HG03159 (cell line): ENCODE data around the gene RSPO4.

Experiments
- ATAC-seq: cut with Tn5 transposase; IDR thresholded peaks from one replicate; pipeline ENCODE4 v1.9.1; 2021; ENCODE audit warnings: mild to moderate bottlenecking, moderate library complexity; ENCODE audit not compliant: unreplicated experiment

RSPO4 gene

DNA sequence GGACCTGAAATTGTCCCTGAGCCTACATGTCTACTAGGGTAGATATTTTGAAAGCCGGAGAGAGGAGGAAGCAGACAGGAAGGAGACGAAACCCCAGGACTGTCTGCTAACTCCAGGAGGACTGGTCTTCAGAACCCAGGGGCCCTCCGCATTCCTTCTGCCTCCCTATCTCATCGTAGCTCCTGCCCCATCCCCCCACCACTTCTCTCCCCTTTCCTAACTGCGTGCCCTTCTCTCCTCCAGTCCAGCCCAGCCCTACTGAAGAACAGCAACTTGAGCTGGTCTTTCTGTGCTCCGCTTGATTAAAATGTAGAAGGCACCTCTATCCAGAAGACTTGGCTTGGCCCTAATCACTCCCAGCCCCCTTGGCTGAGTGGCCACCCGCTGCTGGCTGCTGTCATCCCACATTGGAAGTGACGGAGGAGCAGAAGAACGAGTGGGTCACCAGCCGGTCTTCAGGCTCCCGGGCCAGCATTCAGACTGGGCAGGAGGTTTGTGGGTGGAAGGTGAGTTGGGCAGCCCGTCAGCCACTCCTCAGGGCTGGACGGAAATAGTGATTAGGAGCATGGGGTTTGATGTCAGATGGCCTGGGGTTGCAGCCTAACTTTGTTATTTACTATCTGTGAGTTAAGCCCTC lies 57.2 kb downstream of the RSPO4 start:
- ATAC-seq: no peak

DNA sequence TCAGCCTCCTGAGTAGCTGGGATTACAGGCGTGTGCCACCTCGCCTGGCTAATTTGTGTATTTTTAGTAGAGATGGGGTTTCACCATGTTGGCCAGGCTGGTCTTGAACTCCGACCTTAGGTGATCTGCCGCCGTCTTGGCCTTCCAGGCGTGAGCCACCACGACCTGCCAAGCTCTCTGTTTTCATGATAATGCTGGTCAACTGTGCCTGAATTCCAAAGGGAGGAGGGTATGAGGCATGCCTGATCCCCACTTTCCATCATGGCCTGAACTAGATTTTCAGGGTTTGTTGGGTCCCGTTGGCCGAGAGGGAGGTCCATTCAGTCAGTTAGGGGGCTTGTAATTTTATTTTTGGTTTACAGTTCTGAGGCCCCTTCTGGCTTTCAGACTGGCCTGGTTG lies 58.0 kb downstream of the RSPO4 start:
- no peak for ATAC-seq

DNA sequence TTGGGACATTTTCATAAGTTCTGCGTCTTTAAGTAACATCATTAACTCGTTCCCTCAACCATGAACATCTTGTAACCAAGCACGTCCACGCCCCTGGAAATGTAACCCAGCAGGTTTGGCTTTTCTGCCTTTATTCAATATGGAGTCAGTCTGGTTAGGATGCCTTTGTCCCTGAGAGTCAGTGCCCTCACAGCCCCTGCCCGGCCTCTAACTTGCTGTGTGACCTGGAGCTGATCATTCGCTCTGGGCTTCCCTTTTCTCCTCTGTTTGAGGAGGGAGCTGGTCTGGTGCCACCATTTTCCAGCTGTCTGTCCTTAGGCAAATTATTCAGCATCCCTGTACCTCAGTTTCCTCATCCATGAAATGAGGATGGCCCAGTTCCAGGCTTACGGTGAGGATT lies 59.5 kb downstream of the RSPO4 start:
- ATAC-seq: no peak

DNA sequence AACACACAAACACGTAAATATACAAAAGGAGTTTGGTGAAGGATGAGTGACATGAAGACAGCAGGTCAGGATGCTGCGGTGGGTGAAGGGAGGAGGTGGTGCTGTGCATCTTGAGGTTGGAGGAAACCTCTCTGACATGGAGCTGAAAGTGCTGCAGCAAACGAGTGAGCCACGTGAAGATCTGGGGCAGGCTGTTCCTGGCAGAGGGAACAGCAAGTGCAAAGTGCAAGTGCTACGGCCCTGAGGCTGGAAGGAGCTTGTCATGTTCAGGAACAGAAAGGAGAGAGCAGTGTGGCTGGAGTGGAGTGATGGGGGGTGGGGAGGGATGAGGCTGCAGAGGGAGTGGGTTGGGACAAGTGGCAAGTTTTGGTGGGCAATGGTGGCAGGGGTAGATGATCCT lies 61.2 kb downstream of the RSPO4 start:
- ATAC-seq: no peak

DNA sequence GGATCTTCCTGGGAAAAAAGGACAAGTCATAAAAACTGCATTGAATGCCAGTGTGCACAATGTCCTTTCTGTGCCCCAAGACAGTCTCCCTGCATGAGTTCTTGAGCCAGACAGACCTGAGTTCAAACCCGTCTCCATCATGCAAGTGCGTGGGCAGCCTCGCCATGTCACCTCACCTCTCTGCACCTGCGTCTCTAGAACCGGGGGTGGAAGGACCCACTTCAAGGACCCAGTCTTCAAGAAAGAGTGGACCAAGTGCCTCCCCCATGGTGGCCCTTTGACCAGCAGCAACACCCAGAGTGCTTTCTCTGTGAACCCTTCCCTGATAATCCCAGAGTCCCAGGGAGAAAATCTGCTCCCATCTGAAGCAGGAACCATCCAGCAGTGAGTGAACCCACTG lies 62.5 kb downstream of the RSPO4 start:
- ATAC-seq: no peak

DNA sequence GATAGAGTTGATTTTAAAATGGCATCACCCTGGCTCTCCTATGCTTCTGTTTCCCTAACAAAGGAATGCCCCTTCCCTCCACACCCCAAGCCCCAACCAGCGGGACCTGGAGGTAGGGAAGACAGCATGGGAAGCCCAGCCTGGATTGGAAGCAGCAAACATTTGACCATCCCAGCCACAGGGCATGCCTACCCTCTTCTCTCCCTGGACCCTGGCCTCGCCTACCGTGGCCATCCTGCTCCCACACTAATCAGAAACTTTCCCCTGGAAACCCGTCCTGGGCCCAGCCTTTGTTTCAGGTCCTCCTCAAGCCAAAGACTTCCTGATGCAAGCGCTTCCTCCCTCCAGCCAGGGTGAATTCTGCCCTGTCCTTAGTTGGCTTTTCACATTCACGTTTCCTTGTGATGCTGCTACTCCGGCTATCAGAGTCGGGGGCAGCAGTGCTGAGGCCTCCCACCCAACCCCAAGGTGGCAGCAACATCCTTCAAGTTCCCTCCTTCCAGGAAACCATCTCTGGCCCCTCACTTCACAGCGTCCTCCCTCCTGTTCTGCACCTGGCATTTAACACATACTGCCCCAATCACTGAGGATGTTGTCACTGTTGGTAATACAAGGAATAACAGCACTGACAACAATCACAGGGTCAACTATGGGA lies 67.8 kb downstream of the RSPO4 start:
- no peak for ATAC-seq

DNA sequence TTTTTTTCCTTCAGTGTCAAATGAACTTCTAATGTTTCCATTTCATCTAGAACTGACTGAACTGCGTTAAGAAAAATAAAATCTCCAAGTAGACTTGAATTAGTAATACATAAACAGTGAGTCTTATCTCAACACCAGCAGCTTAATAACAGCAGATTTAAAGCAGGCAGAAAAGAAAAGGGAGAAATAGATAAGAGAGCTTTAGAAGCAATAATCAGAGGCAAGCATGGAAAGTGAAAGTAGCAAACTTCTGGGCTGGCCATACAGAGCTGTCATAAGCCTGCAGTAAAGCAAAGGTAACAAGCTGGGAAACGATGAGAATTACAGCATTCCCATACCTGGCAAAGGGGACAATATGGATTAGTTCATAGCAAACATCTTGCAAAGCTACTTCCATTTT lies 69.1 kb downstream of the RSPO4 start:
- ATAC-seq: no peak

DNA sequence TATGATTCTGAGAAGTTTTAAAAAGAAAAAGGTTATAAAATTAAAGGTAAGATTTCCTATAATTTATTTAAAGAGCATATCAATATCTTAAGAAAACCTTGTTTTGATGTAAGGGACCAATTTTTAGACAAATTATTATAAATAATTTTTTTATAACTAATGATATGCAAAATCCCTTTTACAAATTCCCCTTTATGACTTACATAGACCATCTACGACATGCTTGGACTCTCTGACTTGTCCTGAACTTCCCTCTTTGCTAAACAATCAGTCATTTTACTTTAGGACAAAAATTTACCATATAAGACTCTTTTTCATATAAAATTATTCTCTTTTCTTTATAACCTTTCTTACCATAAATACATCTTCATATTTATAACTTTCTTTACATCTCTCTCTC lies 70.7 kb downstream of the RSPO4 start:
- ATAC-seq: no peak

DNA sequence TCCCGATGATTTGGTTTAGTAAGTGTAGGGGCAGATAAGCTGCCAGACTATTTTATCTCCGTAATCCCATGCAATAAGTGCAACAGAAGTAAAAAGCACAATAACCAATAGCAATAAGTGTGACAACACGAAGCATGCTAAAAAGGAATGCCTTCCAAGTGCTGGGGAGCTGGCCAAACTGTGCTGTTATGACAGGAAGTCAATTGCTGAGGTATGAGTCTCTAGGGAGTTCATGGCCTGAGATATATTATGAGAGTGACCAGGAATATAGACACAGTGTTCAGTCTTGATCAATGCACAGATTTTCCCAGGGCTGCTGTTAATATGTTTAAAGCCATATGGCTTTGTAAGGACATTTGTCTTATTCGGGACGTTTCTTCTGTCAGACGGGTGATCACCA lies 75.4 kb downstream of the RSPO4 start:
- no peak for ATAC-seq

DNA sequence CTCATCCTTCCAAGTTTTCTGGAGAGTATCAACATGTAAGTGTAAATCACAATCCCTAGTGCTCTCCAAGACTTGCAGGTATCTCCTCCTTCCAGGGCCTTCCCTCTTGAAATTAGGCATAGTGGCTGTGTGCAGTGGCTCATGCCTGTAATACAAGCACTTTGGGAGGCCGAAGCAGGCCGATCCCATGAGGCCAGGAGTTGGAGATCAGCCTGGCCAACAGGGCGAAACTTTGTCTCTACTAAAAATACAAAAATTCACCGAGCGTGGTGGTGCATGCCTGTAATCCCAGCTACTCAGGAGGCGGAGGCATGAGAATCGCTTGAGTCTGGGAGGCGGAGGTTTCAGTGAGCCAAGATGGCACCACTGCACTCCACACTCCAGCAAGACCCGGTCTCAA lies 76.6 kb downstream of the RSPO4 start:
- ATAC-seq: no peak

DNA sequence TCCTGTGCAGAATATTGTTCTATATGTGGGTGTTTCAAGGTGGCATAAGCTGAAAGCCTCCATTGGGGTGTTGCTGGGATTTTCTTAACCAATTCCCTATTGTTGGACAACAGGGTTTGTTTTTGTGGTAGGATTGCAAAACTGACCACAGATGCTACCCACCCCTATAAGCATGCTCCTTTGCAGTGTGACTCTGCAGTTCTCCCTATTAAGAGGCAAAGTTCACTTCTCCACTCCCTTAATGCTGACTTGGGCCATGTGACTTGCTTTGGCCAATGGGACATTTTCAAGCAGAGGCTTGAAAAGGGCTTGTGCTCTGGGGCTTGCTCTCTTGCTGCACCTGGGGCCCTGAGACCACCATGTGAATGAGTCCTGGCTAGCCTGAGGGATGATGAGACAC lies 77.5 kb downstream of the RSPO4 start:
- no peak for ATAC-seq

DNA sequence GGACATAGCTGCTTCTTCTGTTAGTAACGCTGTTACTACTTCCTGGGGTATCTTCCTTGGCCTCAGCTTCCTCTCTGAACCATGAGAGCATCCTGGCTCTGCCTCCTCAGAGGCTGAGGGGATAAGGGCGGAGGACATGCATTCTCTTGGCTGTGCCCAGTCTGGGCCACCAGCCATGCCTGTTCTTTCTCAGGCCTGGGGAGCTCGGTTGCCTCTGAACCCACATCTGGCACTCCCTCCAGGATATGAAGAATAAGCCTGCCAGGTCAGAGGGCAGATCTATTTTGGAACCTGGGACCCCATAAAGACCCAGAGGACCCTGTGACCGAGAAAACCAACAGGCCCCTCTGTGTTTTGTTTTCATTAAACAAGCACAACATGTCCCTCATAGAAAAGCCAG lies 79.3 kb downstream of the RSPO4 start:
- no peak for ATAC-seq

DNA sequence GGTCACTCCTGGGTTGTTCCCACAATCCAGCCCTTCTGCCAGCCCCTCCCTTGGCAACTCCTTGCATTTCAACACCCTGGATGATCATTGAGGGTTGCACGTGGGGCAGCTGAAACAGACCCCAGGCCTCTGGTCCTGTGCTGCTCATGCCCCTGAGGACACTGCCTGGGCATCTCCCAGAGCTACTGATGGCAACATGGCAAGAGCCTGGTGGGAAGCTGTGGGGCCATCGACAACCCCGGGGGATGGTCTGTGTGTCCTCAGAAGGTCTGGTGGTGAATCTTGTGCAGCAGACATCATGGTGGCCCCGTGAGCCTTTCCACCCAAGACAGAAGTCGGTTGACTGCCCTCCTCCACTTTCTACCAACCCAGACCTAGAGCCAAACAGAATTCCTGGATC lies 81.0 kb downstream of the RSPO4 start:
- ATAC-seq: no peak

DNA sequence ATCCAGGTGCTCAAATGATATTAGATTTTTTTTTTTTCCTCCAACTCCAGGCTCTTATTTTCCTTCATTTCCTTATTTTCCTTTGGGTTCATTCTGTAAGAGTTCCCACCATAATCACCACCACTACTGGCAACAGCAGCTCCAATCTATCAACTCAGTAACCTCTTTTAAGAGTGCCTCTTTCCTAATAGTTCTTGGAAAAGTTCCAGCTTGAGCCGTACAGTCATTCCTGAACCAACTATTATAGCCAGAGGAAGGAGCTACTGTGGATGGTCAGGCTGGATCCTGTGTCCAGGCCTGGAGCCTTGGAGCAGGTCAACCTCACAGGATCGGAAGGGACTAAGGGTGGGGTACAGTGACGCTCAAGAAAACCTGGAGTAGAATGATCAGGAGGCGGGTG lies 81.8 kb downstream of the RSPO4 start:
- ATAC-seq: no peak

DNA sequence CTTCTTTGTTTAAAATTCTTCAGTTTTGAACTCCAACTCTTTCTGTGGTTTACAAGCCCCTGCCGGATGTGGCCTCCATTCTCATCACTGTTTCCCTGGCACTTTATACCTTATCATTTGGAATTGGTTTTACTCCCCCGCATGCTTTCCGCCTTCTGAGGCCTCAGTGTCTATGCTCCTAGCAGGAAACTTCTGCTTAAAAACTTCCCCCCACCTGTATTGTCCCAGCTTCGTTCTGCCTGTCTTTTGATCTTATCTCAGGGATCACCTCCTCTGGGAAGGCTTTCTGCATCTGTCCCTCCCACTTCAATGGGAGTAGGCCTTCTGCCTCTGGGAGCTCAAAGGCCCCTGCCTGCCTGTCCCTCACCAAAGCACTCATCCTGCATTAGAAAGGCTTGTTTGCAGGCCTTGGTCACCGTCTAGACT lies 82.6 kb downstream of the RSPO4 start:
- no peak for ATAC-seq

DNA sequence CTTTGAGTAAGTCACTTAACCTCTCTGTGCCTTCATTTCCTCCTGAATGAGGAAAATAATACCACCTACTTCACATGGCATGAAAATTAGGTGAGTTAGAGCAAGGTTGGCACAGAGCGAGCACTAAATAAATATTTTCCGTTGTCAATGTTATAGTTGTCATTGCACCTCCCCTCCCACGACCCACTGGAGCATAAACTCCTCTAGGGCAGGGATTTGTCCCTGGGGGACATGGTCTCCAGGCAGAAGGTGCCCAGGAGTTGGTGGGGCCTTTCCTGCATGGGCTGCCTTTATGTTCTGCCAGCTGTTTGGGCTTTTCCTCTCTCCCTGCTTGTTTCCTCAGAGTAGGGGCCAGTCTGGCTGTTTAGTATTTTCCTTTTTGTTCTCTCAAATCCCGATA lies 84.7 kb downstream of the RSPO4 start:
- ATAC-seq: no peak

DNA sequence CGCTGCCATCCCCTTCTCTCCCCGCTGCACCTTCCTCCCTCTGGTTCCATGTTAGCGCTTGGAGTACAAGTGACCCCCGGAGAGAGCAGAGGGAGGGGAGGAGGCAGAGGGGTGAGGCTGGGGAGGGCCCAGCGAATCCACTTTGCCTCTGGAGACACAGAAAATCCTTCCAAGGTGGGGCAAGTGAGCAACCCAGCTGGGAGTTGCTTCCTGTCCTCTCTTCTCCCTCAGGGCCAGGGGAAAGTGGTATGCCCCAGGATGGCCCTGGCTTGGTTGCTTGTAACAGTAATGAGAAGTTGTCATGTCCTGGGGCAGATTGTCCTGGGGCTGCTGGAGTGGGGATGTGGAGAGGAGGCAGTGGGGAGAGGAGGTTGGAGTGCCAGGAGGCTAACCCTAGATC lies 85.3 kb downstream of the RSPO4 start:
- ATAC-seq: no peak

DNA sequence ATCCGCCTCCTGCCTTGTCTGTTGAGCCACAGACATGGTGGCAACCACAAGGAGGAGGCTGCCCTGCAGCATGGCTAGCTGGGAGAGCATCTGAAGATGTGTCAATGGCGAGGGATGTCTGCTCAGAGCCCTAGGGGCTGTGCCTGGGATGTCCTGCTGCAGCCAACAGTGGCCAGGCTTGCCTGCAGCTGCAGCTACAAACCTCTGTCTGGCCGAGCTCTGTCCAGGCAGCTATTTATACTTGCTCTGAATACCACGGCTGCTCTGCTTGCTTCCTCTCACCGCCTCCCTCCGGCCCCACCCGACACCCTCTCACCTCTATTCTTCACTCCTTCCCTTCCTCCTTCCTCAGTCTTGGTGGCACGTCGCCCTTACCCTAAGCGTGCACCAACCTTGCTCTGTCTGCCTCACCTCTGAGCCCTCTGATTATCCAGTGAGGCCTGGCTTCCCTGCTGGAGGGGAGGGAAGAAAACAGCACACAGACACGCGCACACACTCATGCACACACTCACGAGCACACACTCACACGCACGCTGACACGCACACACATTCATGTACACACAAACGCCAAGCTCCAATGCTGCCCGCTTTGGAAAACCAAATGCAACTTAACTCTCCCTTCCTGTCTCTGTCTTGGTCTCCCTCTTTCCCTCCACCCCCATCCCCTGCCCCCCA lies 85.8 kb downstream of the RSPO4 start, which contains the start of gene ANGPT4:
ANGPT4 (minus strand) TSS at position 210 of the 675 bp plus-strand sequence; CDS start at position 90, 120 bp downstream.
- no peak for ATAC-seq

DNA sequence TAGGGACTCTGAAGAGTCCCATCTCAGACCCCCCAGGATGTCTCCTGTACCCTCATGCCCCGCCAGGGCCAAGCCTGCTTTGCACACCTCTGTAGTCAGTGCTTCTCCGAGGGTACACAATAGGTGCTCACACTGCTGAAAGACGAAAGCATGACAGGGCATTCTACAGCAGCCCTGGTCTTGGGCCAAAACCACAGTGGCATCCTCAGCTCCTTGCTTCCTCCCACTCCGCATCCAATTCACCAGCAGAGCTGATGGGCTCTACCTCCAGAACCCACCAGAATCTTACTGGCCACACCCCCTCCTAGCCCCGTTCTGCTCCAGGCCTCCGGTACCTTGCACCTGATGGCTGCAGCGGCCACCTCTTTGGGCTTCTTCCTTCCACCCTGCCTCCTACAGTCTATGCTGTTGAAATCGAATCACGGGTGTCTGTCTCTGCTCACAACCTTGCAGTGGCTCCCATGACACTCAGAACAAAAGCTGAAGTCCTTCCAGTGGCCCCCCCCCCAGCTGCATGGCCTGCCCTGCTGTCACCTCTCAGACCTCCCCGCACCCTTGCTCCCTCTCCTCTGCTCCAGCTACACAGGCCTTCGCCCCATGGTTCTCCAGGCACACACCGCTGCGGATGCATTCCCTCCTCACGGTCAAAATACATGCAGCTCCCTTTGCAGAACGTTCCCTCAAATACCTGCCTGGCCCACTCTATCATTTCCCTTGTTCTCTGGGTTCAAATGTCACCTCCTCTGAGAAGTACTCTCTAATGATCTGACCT lies 87.2 kb downstream of the RSPO4 start:
- no peak for ATAC-seq

DNA sequence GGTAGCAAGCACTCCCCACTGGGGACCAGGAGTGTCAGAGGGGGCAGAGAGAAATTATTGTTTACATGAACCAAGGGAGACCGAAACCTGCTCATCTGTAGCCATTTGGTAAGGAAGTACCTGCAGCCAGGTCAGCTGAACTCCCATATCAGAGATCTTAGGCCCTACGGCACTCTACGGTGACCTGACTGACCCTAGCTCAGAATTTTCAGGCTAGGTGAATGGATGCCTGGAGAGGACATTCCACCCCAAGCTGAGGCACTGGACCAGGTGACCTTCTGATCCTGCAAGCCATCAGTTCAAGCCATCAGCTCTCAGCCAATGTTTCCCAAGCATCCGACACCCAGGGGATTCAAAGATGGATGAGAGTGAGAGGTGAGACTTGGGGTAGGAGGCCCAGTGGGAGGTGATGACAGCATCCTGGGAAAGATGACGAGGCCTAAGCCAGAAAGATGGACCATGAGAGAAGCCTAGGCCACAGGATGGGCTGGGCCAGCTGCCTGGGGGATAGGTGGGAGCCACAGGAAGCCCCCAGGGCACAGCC lies 88.7 kb downstream of the RSPO4 start:
- no peak for ATAC-seq

DNA sequence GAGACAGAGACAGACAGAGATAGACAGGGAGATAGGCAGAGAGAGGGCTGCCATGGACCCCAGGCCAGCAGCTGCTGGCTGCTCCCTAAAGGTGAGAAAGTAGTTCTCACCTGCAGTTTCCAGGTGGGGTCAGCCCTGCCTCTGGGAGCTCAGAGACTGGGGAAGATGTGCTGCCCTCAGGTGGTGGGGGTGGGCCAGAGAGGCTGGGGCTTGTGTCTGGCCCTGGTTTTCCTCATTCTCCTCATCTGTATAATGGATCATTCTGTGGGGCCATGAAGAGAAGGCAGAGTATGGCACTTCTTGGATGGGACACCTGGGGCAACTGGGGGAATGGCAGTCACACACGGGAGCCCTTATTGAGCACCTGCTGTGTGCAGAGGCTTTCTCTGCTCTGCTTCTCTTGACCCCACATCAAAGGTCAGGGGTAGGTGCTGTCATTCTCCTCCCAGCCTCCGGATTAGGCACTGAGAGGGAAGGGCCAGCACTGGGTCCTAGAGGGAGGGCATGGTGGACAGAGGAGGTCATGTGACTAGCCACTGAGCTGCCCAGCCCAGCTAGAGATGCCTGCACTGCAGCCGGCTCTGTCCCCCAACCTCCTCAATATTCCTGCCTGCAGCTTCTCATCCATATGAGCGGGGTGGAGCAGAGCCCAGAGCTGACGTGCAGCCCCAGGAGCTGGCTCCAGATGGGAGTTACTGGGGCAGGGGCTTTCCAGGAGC lies 90.1 kb downstream of the RSPO4 start:
- no peak for ATAC-seq
